Psoas muscle (tissue), 8 donors: Measurements from ENCODE around the gene SLCO1B3. TPM values are rescaled to one million over a fixed set of nuclear protein-coding genes. Genes with fewer than 3 reads are reported as not detected.
A peak's percentile ranks its signal among the peaks of the same experiment; 100 is the strongest.

Experiments used
- ATAC-seq, 4 donors: fragments of 200-7000 bp; cut with Tn5 transposase; one replicate each; pipeline ENCODE4 v1.9.1; 2020; ENCODE audit warnings: moderate library complexity in 3 of 4, mild to moderate bottlenecking in 2 of 4
- DNase-seq, 2 donors: peaks; one replicate each; pipeline ENCODE4 v3.0.0-alpha.2; 2020
- H3K27ac ChIP-seq: fragments of 200-600 bp; one replicate; pipeline ENCODE4 v1.8.0; 2022
- H3K27me3 ChIP-seq, 3 donors: fragments of 200-600 bp in 1 of 3; one replicate each; pipeline versions ENCODE4 v1.6.1 to v1.8.0; 2013 to 2022; ENCODE audit warnings: low read length in 2 of 3, mild to moderate bottlenecking in 2 of 3, moderate library complexity in 1 of 3; ENCODE audit not compliant: insufficient read depth in 3 of 3
- H3K36me3 ChIP-seq, 2 donors: fragments of 200-600 bp in 1 of 2; one replicate each; pipeline versions ENCODE4 v1.6.1 to v1.8.0; 2013 to 2022; ENCODE audit warnings: low read depth in 1 of 2, mild to moderate bottlenecking in 1 of 2, moderate library complexity in 1 of 2; ENCODE audit not compliant: insufficient read depth in 1 of 2
- H3K4me1 ChIP-seq: fragments of 200-600 bp; one replicate; pipeline ENCODE4 v1.8.0; 2022
- H3K4me3 ChIP-seq: fragments of 200-600 bp; one replicate; pipeline ENCODE4 v1.8.0; 2022; ENCODE audit warnings: mild to moderate bottlenecking
- H3K9me3 ChIP-seq: fragments of 200-600 bp; one replicate; pipeline ENCODE4 v1.8.0; 2022
- CTCF ChIP-seq: fragments of 200-600 bp; IDR thresholded peaks from one replicate; pipeline ENCODE4 v1.8.0; 2022; ENCODE audit warnings: antibody characterized with exemption
- WGBS, 3 donors: extraction: QIAGEN DNeasy Blood & Tissue Kit; methylation state at CpG; one replicate each; pipeline versions ENCODE4 v1.1.6 to v1.1.7; 2013; 5-methylcytosine and 5-hydroxymethylcytosine counted together
- intact Hi-C, 2 donors: fragments of 100-400 bp; cut with DNase I; formaldehyde crosslinking; loops; one replicate each; pipeline versions ENCODE4 v1.11.0 to v1.14.2; 2022
- polyA plus RNA-seq, 3 donors: library from polyadenylated mRNA; stranded (reverse); fragments of 200-250 nt; gene quantifications; one replicate each; pipeline ENCODE4 v1.2.3, GENCODE V29; 2013
- total RNA-seq, 4 donors: library from RNA; stranded (reverse); fragmentation: NEBNext Ultra II Directional in 2 of 4; extraction: Animal tissue kit (Norgen Biotek cat#: 25700) in 2 of 4; gene quantifications; one replicate each; pipeline versions ENCODE4 v1.2.1 to v1.2.4, GENCODE V29; 2021 to 2023
- donor health status: healthy with polysubstance abuse.
- donor health status: DM: no; HTN: no; CAD: no; lungs with moderate emphysema.
- donor health status: Bipolar disorder and iron deficiency.
- donor health status: healthy.
- donor health status: DM: yes; HTN: yes; CAD: no.
- donor health status: DM: no; HTN: no; CAD: no.
- donor health status: DM: no; HTN: no; CAD: no.
- donor health status: DM: yes; HTN: yes; CAD: no.

Gene SLCO1B3
- total and polyA plus RNA-seq, 7 donors, result 0.04 TPM; not detected in 6

DNA sequence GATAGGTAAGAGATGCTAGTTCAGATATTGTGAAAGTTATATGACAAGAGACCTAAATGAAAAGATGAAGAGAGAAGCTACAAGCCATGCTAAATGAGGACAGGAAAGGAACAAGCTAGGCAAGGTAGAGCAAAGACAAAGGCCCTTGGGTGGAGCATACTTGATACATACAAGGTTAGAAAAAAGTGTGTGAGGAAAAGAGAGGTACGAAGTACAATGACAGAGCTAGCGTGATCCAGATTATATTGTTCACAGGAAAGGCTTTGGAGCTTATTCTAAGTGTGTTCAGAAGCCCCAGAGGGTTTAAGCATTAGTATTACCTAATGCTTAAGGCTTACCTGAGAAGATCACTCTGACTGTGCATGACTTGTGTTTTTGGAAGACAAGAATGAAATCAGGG lies 75.0 kb downstream of the SLCO1B3 start:
- Histone ChIP-seq H3K36me3 (no peaks in the 10 kb centered on the region), H3K4me3 (no peak overlapping the region), H3K27ac (no peak overlapping the region), H3K9me3 (peaks cover 5% of the 10 kb centered on the region), H3K4me1 (no peaks in the 10 kb centered on the region), H3K27me3 (no peaks in the 10 kb centered on the region)
- no peak for TF ChIP-seq CTCF
- DNase-seq (no peak), ATAC-seq (no peak)
- intact Hi-C loops, result no loop called here
- WGBS, 3 donors, result 70 to 79% (median 75%) methylated on average over 2 of the region's 2 CpGs

GRCh38 chr12:20917269-20917668 lies 106.8 kb downstream of the SLCO1B3 start:
- DNase-seq (no peak), ATAC-seq (no peak)
- Histone ChIP-seq H3K9me3 (no peaks in the 10 kb centered on the region), H3K27ac (no peak overlapping the region), H3K27me3 (no peaks in the 10 kb centered on the region), H3K4me3 (no peak overlapping the region), H3K4me1 (no peaks in the 10 kb centered on the region), H3K36me3 (no peaks in the 10 kb centered on the region)
- WGBS, 3 donors, result 74 to 82% (median 78%) methylated on average over 6 of the region's 6 CpGs
- intact Hi-C loops, result no loop called here
- TF ChIP-seq CTCF, result no peak

DNA sequence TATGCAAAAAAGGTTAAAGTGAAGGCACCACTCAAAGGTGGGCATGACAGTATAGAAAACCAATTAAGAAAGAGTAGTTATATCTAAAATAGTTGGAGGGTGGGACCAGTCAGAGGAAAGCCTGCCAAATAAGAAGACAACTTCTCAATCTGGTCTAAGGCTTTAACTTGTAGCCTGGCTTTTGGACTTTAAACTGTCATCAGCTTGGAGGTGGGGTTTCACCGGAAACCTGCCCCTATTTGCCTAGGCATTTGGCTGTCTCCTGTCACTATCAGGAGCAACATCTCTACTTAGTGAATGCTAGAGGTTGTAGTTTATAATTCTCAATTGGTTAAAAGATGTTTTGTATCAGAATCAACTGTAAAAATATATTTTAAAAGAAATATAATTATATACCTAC lies 107.3 kb downstream of the SLCO1B3 start:
- WGBS, 3 donors, result 95 to 100% (median 96%) methylated on average over 1 of the region's 1 CpG
- Histone ChIP-seq H3K9me3 (no peaks in the 10 kb centered on the region), H3K4me1 (no peaks in the 10 kb centered on the region)

GRCh38 chr12:20931894-20932293 lies 121.4 kb downstream of the SLCO1B3 start:
- WGBS, 3 donors, result 51 to 71% (median 66%) methylated on average over 4 of the region's 4 CpGs
- Histone ChIP-seq H3K36me3 (no peaks in the 10 kb centered on the region), H3K9me3 (no peaks in the 10 kb centered on the region), H3K27ac (no peak overlapping the region), H3K27me3 (no peaks in the 10 kb centered on the region), H3K4me1 (no peaks in the 10 kb centered on the region), H3K4me3 (no peak overlapping the region)
- no peak for ATAC-seq
- intact Hi-C loops, result no loop called here
- no peak for TF ChIP-seq CTCF
- DNase-seq, result no peak

More for the DNA sequence above, 107.3 kb downstream of the SLCO1B3 start:
- DNase-seq, result no peak
- no peak overlapping the region for H3K4me3 ChIP-seq
- TF ChIP-seq CTCF, result no peak
- H3K36me3 ChIP-seq, result no peaks in the 10 kb centered on the region
- no peak overlapping the region for H3K27ac ChIP-seq
- H3K27me3 ChIP-seq, result no peaks in the 10 kb centered on the region
- no peak for ATAC-seq
- intact Hi-C loops, result no loop called here

DNA sequence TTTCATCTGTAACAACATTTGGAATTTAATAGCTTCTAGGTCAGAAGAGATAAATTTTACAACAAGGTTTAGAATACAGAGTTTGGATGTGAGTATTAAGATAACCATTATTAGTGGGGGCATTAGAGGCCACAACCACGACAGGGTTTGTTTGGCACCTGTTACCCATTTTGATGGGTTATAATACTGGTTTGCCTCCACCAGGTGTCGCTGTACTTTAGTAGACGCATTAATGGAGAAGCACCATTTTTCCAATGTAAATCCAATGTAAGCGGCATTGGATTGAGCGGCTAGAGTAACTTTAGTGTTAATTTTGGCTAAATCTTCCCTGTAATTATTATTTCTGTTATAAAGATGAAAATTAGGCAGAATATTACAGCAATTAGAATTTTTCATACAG lies 136.2 kb downstream of the SLCO1B3 start:
- Histone ChIP-seq H3K27ac (no peak overlapping the region), H3K4me3 (no peak overlapping the region), H3K9me3 (no peaks in the 10 kb centered on the region), H3K27me3 (no peaks in the 10 kb centered on the region), H3K36me3 (no peaks in the 10 kb centered on the region), H3K4me1 (no peaks in the 10 kb centered on the region)
- intact Hi-C loops, result no loop called here
- DNase-seq, result no peak
- no peak for ATAC-seq
- 39 to 42% (median 39%) methylated on average over 5 of the region's 5 CpGs for WGBS, 3 donors
- TF ChIP-seq CTCF, result peak; percentile 17
